NT2/D1 (cell line): ENCODE results near the gene KCNQ1.

Experiments used
- YY1 ChIP-seq: IDR thresholded peaks from 2 replicates; pipeline ENCODE4 v1.6.1; 2011; ENCODE audit not compliant: insufficient read length, insufficient read depth
- ZNF274 ChIP-seq: IDR thresholded peaks from 2 replicates; pipeline ENCODE4 v1.6.1; 2011; ENCODE audit warnings: mild to moderate bottlenecking, low read depth, low read length

DNA sequence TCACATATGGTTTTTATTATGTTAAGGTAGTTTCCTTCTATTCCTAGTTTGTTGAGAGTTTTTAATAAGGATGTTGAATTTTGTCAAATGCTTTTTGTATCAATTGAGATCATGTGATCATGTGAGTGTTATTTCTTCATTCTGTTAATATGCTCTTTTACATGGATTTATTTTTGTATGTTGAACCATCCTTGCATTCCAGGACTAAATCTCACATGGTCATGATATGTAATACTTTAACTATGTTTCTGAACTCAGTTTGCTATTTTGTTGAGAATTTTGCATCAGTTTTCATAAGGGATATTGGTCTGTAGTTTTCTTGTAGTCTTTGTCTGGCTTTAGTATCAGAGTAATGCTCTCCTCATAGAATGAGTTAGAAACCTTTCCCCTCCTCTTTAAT, 43.2 kb downstream of the KCNQ1 start:
- TF ChIP-seq ZNF274: no peak
- TF ChIP-seq YY1: no peak
